Measurements from ENCODE around the gene CTNNA3. TPM values are rescaled to one million over a fixed set of nuclear protein-coding genes. Genes with fewer than 3 reads are reported as not detected.

CTNNA3 gene
- total RNA-seq, 1 donor from 2014 or later, result not detected

- no peak for TF ChIP-seq CTCF (IDR thresholded peaks at IDR 0.05; ENCODE audit: insufficient read depth, low read length, severe bottlenecking)
- no peak for DNase-seq (ENCODE audit: low read depth)
- FAIRE-seq, result no peak
- no peaks in the 10 kb centered on the region for H3K36me3 ChIP-seq (ENCODE audit: control insufficient read depth, insufficient read depth, low read length)
- H3K27me3 ChIP-seq (ENCODE audit: control insufficient read depth, insufficient read depth, low read length), result no peaks in the 10 kb centered on the region
- no peak overlapping the region for H3K4me3 ChIP-seq (ENCODE audit: low read depth, low read length)
Measured at GRCh38 chr10:66637273-66638036, 1058.5 kb downstream of the CTNNA3 start.

GRCh38 chr10:66629996-66630395 is 1066.0 kb downstream of the CTNNA3 start:
- no peak for TF ChIP-seq CTCF (IDR thresholded peaks at IDR 0.05; ENCODE audit: insufficient read depth, low read length, severe bottlenecking)
- Histone ChIP-seq H3K36me3 (ENCODE audit: control insufficient read depth, insufficient read depth, low read length) (no peaks in the 10 kb centered on the region), H3K27me3 (ENCODE audit: control insufficient read depth, insufficient read depth, low read length) (no peaks in the 10 kb centered on the region), H3K4me3 (ENCODE audit: low read depth, low read length) (no peak overlapping the region)
- FAIRE-seq (no peak), DNase-seq (ENCODE audit: low read depth) (peak; percentile 52)

- peak; percentile 57 for TF ChIP-seq CTCF (IDR thresholded peaks at IDR 0.05; ENCODE audit: insufficient read depth, low read length, severe bottlenecking)
- no peak overlapping the region for H3K4me3 ChIP-seq (ENCODE audit: low read depth, low read length)
- DNase-seq (ENCODE audit: low read depth), result peak; percentile 60
- H3K27me3 ChIP-seq (ENCODE audit: control insufficient read depth, insufficient read depth, low read length), result no peaks in the 10 kb centered on the region
- FAIRE-seq, result peak; percentile 7
- no peaks in the 10 kb centered on the region for H3K36me3 ChIP-seq (ENCODE audit: control insufficient read depth, insufficient read depth, low read length)
Measured at GRCh38 chr10:66627156-66627555, 1068.8 kb downstream of the CTNNA3 start.

GRCh38 chr10:66625709-66626590 is 1070.0 kb downstream of the CTNNA3 start:
- Histone ChIP-seq H3K4me3 (ENCODE audit: low read depth, low read length) (no peak overlapping the region), H3K36me3 (ENCODE audit: control insufficient read depth, insufficient read depth, low read length) (no peaks in the 10 kb centered on the region), H3K27me3 (ENCODE audit: control insufficient read depth, insufficient read depth, low read length) (no peaks in the 10 kb centered on the region)
- TF ChIP-seq CTCF (IDR thresholded peaks at IDR 0.05; ENCODE audit: insufficient read depth, low read length, severe bottlenecking), result no peak
- DNase-seq (ENCODE audit: low read depth), result no peak
- no peak for FAIRE-seq

- FAIRE-seq (no peak), DNase-seq (ENCODE audit: low read depth) (no peak)
- no peaks in the 10 kb centered on the region for H3K27me3 ChIP-seq (ENCODE audit: control insufficient read depth, insufficient read depth, low read length)
- no peak overlapping the region for H3K4me3 ChIP-seq (ENCODE audit: low read depth, low read length)
- no peaks in the 10 kb centered on the region for H3K36me3 ChIP-seq (ENCODE audit: control insufficient read depth, insufficient read depth, low read length)
- no peak for TF ChIP-seq CTCF (IDR thresholded peaks at IDR 0.05; ENCODE audit: insufficient read depth, low read length, severe bottlenecking)
Measured at GRCh38 chr10:66622050-66622449, 1073.9 kb downstream of the CTNNA3 start.
